GDM1 (cell line): Measurements from ENCODE around the gene GARIN5B.

ENCODE experiments used
- DNase-seq: peaks from one replicate; lab custom pipeline; 2025; lab: John Stamatoyannopoulos, UW

The GARIN5B gene

GRCh38 chr19:55322204-55322885, 40.7 kb downstream of the GARIN5B start:
- no peak for DNase-seq

DNA sequence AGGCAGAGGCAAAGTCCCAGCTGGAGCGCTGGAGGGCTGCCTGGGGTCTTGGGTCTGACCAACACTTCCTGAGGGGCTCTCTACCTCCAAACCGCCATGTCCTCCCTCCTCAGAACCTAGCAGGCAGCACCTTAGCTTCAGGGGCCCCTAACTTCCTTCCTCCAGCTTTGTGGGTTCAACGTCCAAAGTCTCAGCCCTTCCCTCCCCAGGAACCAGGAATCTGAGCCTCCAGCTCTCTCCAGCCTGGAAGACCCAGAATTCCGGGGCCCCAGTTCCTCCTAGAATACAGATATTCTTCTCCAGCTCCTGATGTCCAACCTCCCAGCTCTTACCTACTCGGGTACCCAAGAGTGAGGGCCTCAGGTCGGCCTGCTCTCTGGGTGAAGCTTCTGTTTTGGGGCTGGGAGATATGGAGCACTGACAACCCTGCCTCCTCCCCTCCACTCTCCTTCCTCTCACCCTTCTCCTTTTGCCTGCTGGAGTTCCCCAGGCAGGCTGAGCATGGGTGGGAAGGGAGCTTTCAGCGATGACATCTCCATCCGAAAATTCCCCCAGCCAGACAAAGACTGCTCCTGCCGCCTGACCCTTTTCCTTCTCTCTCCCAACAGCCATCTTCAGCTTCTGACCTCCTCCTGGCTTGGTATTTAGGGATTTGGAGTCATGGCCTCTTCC, 41.5 kb downstream of the GARIN5B start:
- no peak for DNase-seq

DNA sequence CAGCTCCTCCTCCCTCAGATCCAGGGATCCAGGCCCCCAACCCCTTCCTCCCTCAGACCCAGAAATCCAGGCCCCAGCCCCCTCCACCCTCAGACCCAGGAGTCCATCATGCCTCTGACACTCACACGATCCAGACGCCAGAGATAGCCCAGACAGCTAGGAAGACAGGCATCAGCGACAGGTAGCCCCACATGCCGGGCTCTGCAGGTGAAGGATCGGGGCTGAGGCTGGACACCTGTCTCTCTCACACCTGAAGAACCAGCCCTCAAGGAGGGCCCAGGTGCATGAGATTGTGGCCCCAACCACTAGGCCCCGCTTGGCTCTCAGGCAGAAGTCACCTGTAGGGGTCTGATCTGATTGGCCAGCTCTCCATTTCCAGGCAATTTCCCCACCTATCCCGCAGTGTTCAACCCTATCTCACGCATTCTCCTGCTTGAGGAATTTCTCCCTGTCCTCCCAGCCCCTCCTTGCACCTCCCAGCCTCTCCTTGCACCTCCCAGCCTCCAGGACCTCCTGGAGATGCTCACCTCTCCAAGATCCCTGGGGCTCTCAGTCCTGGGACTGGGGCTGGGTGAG, 42.1 kb downstream of the GARIN5B start:
- no peak for DNase-seq

- DNase-seq, result no peak
Measured at GRCh38 chr19:55319785-55320184, 43.3 kb downstream of the GARIN5B start.

DNA sequence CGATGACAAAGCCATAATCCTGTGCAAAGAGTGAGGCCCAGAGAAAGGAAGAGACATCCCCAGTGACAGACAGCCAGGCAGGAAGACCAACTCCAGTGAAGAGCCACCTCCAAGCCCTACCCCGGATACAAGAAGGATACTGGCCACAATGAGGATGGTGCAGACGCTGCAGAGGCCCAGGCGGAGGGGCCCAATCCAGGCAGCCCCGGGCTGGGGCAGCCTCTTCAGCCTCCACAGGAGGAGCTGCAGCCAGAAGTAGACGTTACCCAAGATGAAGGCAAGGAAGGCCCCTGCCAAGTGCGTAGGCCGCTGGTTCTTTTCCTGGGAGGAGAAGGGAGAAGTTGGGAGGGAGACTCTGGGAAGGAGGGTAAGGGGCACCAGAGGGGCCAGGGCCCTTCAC, 46.4 kb downstream of the GARIN5B start:
- DNase-seq, result no peak

DNA sequence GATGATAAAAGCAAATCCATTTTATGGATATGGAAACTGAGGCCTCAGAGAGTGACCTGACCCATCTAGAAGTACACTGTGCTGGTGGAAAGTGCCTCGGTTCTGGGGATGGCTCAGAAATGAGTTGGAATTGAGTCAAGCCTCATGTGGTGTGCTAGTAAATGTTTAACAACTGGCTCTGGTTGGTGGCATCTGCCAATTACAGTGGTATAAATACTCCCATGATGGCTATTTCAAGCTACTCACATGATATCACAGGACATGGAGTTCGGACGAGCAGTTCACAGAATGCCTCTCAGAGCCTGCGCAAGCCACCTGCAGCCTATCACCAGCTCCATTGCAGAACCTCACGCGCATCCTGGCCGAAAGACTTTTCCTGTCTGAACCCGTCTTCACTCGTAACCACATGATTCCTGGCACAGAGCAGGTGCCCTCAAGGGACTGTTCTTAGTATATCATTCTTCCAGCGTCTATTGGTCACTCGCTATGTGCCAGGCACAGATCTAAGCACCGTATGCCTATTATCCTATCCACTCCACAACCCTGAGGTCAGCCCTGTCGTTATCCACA, 47.0 kb downstream of the GARIN5B start:
- no peak for DNase-seq

GRCh38 chr19:55314396-55314795, 48.7 kb downstream of the GARIN5B start:
- no peak for DNase-seq

DNA sequence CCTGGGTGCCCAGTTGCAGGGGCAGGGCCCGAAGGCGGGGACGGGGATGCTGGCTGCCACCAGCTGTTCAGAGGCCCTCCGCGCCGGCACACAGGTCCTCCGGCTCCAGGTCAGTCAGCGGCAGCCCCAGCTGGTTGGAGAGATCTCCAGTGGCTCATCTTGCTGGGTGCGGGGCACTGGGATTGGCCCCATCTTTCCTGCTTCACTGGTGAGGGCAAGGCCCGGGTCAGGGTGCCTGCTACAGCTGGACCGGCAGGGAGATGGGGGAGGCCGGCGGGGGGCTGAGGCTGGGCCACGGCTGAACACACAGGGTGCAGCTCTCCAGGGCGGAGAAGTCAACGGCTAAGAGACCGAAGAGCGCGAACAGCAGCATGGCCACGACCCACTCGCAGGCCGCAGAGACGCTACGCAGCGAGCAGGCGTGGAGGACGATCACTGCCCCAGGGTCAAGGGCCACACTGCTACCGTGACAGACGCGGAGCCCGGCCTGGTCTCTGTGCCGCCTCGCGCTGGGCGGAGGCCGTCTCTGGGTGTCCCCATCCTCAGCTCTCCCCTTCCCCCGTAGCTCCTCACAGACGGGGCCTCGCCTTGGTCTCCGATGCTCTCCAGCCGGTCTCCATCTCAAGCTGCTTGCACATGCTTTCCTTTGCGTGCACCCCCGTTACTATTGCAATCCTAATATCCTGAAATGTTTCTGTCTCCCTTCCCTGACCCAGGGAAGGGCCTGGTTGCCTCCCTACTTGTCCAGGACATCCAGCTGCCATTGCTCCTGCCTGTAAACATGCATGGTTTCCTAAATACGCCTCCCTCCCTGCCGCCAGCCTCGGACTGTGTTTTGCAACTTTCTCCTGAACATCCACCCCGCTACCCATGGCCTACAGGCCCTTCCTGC, 50.2 kb downstream of the GARIN5B start:
- DNase-seq, result no peak

GRCh38 chr19:55311797-55312196, 51.3 kb downstream of the GARIN5B start:
- DNase-seq, result no peak

GRCh38 chr19:55311397-55311796, 51.7 kb downstream of the GARIN5B start:
- no peak for DNase-seq

- DNase-seq, result no peak
Measured at GRCh38 chr19:55310498-55310897, 52.6 kb downstream of the GARIN5B start.

DNA sequence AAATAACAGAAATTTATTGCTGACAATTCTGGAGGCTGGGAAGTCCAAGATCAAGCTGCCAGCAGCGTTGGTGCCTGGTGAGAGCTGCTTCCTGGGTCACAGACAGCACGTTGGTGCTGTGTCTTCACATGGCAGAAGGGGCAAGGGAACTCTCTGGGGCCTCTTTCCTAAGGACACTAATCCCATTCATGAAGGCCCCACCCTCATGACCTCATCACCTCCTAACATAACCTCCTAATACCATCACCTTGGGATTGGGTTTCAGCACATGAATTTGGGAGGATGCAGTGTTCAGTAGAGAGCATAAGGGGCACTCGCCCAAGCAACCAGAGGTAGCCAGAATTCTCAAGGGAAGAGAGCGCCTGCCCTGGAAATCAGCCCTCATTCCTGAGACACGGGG, 53.6 kb downstream of the GARIN5B start:
- DNase-seq, result no peak

DNA sequence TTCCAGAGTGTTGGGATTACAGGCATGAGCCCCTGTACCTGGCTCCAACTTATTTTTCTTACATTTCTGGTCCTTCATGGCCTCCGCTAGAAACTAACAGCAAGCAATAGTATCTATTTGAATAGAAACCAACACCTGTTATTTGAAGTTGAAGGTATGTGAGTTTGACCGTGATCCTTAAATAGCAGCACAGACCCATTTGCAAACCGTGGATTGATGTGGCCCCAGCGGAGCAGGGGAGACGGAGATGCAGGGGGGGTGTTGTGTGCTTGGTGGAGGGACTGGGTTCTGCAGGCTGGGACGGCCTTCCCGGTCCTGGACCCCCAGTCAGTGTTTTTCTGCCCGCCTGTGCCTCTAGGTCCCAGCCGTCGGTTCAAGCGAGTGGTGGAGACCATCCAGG, 54.8 kb downstream of the GARIN5B start:
- no peak for DNase-seq

GRCh38 chr19:55306712-55307111, 56.3 kb downstream of the GARIN5B start:
- no peak for DNase-seq

GRCh38 chr19:55305983-55306562, 57.0 kb downstream of the GARIN5B start:
- no peak for DNase-seq

- DNase-seq, result peak; percentile 39
Measured at GRCh38 chr19:55305491-55305890, 57.6 kb downstream of the GARIN5B start.

DNA sequence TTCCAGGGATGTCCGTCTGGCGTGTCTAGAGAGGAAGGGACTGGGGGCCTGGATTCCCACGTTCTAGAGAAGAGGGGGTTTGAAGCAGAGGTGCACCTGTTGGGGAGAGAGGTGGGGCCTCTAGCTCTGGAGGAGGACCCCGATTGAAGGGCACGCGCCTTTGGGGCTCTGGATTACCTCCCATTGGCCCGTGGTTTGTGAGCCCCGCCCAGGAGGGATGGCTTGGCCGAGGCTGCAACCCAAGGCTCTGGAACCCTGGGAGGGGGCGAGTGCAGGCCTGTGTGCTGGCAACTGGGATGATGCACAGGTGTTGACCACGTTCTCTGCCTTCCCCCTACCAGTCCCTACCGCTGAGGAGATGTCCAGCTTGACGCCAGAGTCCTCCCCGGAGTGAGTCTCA, 58.1 kb downstream of the GARIN5B start:
- DNase-seq, result no peak
